Type B pancreatic cell (in vitro differentiated cells): Measurements from ENCODE around the gene SCNN1B. TPM values are rescaled to one million over a fixed set of nuclear protein-coding genes. Genes with fewer than 3 reads are reported as not detected.
"Not testable (repeated sequence)": the region's sequence is repeated elsewhere in the genome, so short reads cannot be mapped to it uniquely, and the experiment has no call there.

ENCODE experiments used
- DNase-seq: peaks from one replicate; pipeline ENCODE4 v3.0.0; 2021; ENCODE audit warnings: mixed read lengths; ENCODE audit not compliant: unreplicated experiment; ENCODE audit errors: extremely low spot score
- H3K27ac Mint-ChIP-seq: 2 replicates; pipeline ENCODE4 v1.8.0; 2021; ENCODE audit warnings: mild to moderate bottlenecking, mixed read lengths
- H3K27me3 Mint-ChIP-seq: 2 replicates; pipeline ENCODE4 v1.8.0; 2021; ENCODE audit warnings: mixed read lengths
- H3K36me3 Mint-ChIP-seq: 2 replicates; pipeline ENCODE4 v1.8.0; 2021; ENCODE audit warnings: mixed read lengths
- H3K4me1 Mint-ChIP-seq: one replicate; pipeline ENCODE4 v1.8.0; 2021; ENCODE audit warnings: mixed read lengths; ENCODE audit not compliant: unreplicated experiment
- H3K4me3 Mint-ChIP-seq: 2 replicates; pipeline ENCODE4 v1.8.0; 2021; ENCODE audit warnings: mild to moderate bottlenecking, mixed read lengths
- H3K9me3 Mint-ChIP-seq: 2 replicates; pipeline ENCODE4 v1.8.0; 2021; ENCODE audit warnings: mixed read lengths
- total RNA-seq: library from RNA; stranded (reverse); gene quantifications from 2 replicates; pipeline ENCODE4 v1.2.1, GENCODE V29; 2021; ENCODE audit warnings: low replicate concordance
- TF ChIP-seq, protein P1 (sequence below): fragments of 200-600 bp; sonication (generic); conservative IDR thresholded peaks from 2 replicates; pipeline ENCODE4 v1.5.0; 2021; ENCODE audit warnings: antibody characterized with exemption, mild to moderate bottlenecking

SCNN1B gene
- total RNA-seq, 1 donor from 2014 or later: 4.3 TPM

DNA sequence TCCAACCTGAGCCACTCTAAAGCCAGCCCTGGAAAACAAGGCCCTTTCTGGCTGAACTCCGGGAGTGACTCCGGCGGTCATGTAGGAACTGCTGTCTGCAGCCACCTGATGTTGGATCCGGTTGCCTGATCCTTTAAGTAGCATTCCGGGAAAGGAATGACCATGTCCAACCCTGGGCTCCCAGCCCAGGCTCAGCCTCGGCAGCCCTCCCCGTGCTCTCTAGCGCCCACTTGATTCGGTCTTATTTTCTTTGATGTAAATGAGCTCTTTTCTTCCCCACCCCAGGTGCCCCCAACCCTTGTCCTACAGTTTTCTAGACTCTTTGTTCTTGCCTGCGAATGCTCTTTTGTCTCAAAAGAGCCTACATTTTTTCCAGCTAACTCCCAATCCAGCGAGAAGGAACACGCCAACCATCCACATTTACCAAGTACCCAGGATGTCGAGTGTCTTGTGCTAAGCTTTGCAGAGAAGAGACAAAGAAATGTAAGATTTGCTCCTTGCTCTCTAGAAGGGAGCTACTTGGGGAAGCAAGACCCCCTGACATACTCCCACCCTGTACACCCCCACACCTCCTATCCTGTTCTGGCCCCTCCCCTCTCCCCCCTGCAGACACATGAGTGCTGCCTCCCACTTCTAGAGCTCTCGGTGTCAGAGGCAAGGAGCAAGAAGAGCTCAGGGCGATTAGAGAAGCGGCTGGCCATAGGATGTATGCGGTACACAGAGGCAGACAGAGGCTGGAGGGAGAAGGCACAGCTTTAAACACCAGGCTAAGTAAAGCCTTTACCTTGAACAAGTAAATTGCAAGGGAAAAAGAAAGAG, 97.1 kb downstream of the SCNN1B start:
- TF ChIP-seq, protein P1, sequence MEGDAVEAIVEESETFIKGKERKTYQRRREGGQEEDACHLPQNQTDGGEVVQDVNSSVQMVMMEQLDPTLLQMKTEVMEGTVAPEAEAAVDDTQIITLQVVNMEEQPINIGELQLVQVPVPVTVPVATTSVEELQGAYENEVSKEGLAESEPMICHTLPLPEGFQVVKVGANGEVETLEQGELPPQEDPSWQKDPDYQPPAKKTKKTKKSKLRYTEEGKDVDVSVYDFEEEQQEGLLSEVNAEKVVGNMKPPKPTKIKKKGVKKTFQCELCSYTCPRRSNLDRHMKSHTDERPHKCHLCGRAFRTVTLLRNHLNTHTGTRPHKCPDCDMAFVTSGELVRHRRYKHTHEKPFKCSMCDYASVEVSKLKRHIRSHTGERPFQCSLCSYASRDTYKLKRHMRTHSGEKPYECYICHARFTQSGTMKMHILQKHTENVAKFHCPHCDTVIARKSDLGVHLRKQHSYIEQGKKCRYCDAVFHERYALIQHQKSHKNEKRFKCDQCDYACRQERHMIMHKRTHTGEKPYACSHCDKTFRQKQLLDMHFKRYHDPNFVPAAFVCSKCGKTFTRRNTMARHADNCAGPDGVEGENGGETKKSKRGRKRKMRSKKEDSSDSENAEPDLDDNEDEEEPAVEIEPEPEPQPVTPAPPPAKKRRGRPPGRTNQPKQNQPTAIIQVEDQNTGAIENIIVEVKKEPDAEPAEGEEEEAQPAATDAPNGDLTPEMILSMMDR: no peak
- H3K27ac Mint-ChIP-seq: no peak overlapping the region
- H3K36me3 Mint-ChIP-seq: peaks cover 35% of the 10 kb centered on the region
- H3K9me3 Mint-ChIP-seq: no peaks in the 10 kb centered on the region
- no peak for DNase-seq
- no peaks in the 10 kb centered on the region for H3K4me1 Mint-ChIP-seq
- H3K4me3 Mint-ChIP-seq: no peak overlapping the region
- H3K27me3 Mint-ChIP-seq: no peaks in the 10 kb centered on the region

- H3K9me3 Mint-ChIP-seq, H3K27ac Mint-ChIP-seq, DNase-seq, H3K27me3 Mint-ChIP-seq, H3K4me3 Mint-ChIP-seq, H3K4me1 Mint-ChIP-seq: not testable (repeated sequence)
- peaks cover 34% of the 10 kb centered on the region for H3K36me3 Mint-ChIP-seq
Observed at GRCh38 chr16:23400447-23400846, 98.3 kb downstream of the SCNN1B start.

GRCh38 chr16:23401139-23401538, 99.0 kb downstream of the SCNN1B start:
- H3K4me3 Mint-ChIP-seq: no peak overlapping the region
- H3K4me1 Mint-ChIP-seq: no peaks in the 10 kb centered on the region
- no peaks in the 10 kb centered on the region for H3K27me3 Mint-ChIP-seq
- no peak for DNase-seq
- no peaks in the 10 kb centered on the region for H3K9me3 Mint-ChIP-seq
- H3K27ac Mint-ChIP-seq: no peak overlapping the region
- H3K36me3 Mint-ChIP-seq: peaks cover 34% of the 10 kb centered on the region
- TF ChIP-seq, protein P1: no peak

GRCh38 chr16:23402100-23402499, 100.0 kb downstream of the SCNN1B start:
- Mint-ChIP-seq H3K4me3 (no peak overlapping the region), H3K36me3 (peaks cover 35% of the 10 kb centered on the region), H3K4me1 (peaks cover 2% of the 10 kb centered on the region), H3K27me3 (no peaks in the 10 kb centered on the region), H3K27ac (no peak overlapping the region), H3K9me3 (no peaks in the 10 kb centered on the region)
- TF ChIP-seq, protein P1: no peak
- no peak for DNase-seq

DNA sequence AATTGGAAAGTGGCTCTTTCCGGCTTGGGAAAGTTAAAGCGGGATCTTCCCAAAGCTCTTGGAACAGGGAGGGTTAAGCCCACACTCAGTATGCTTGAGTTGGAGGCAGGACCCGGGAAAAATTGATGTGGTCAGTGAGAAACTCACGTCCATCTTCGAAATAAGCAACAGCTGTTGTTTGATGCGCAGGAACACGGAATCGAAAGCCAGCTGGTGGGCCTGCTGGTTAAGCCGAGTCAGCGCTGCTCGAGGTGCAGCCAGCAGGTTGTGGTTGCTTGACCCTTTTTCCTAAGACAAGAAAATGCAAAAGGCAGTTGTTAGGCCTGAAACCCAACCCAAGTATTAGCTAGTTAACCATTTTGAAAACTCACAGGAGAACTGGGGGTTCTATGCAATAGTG, 101.4 kb downstream of the SCNN1B start:
- Mint-ChIP-seq H3K9me3 (no peaks in the 10 kb centered on the region), H3K4me1 (peaks cover 6% of the 10 kb centered on the region), H3K27me3 (no peaks in the 10 kb centered on the region), H3K27ac (no peak overlapping the region), H3K36me3 (peaks cover 32% of the 10 kb centered on the region), H3K4me3 (no peak overlapping the region)
- no peak for DNase-seq
- TF ChIP-seq, protein P1: no peak

GRCh38 chr16:23406024-23406423, 103.9 kb downstream of the SCNN1B start:
- Mint-ChIP-seq H3K4me3 (no peak overlapping the region), H3K4me1 (peaks cover 13% of the 10 kb centered on the region), H3K27ac (no peak overlapping the region), H3K9me3 (no peaks in the 10 kb centered on the region), H3K36me3 (peaks cover 35% of the 10 kb centered on the region), H3K27me3 (no peaks in the 10 kb centered on the region)
- no peak for DNase-seq
- TF ChIP-seq, protein P1: no peak
